Endothelial cell of umbilical vein (primary cell): ENCODE results near the gene FYN. TPM values are rescaled to one million over a fixed set of nuclear protein-coding genes. Genes with fewer than 3 reads are reported as not detected.

Experiments
- BruUV-seq: library from RNA; stranded (reverse); fragments of 400-500 nt; replicated peaks from 2 replicates; lab custom pipeline; 2021; lab: Mats Ljungman, UMichigan
- CTCF ChIA-PET: fragments of 300-600, 350-600 bp; sonication (Branson Sonifier 250); formaldehyde crosslinking; loops from one replicate; lab custom pipeline; 2021; ENCODE audit warnings: antibody characterized with exemption, inconsistent platforms; lab: Charles Lee
- POLR2A ChIA-PET: fragments of 300-600, 350-600 bp; sonication (Branson Sonifier 250); formaldehyde crosslinking; loops from one replicate; lab custom pipeline; 2021; ENCODE audit warnings: antibody characterized with exemption, inconsistent platforms; lab: Charles Lee
- DNase-seq: peaks from one replicate; pipeline ENCODE4 v3.0.0-alpha.2; 2011; ENCODE audit warnings: low read depth, low spot score
- FAIRE-seq: peaks from 2 replicates; lab custom pipeline; 2011; peaks lifted over from hg19 to GRCh38; lab: Jason Lieb, UNC
- H2AFZ ChIP-seq: 2 replicates; pipeline ENCODE4 v1.6.0; 2012; ENCODE audit warnings: low read depth, low read length, control low read depth, inconsistent platforms
- H3K27ac ChIP-seq: 2 replicates; pipeline ENCODE4 v1.5.1; 2011; ENCODE audit warnings: low read depth, mild to moderate bottlenecking, control low read depth, low read length, moderate library complexity; ENCODE audit not compliant: insufficient read depth
- H3K27me3 ChIP-seq, 2 experiments: 2 replicates each; pipeline versions ENCODE4 v1.6.0 to v1.6.1; 2011; ENCODE audit warnings: low read length in 2 of 2, mixed read lengths in 1 of 2; ENCODE audit not compliant: control insufficient read depth in 2 of 2, insufficient read depth in 2 of 2
- H3K36me3 ChIP-seq, 2 experiments: 2 replicates in 1 of 2; 3 replicates in 1 of 2; pipeline ENCODE4 v1.5.1; 2011; ENCODE audit warnings: low read length in 2 of 2, mild to moderate bottlenecking in 1 of 2, moderate library complexity in 1 of 2; ENCODE audit not compliant: control insufficient read depth in 2 of 2, insufficient read depth in 2 of 2; ENCODE audit errors: extremely low read depth in 1 of 2
- H3K4me1 ChIP-seq: 3 replicates; pipeline ENCODE4 v1.5.1; 2011; ENCODE audit warnings: mild to moderate bottlenecking, low read length; ENCODE audit not compliant: control insufficient read depth, insufficient read depth; ENCODE audit errors: extremely low read depth
- H3K4me2 ChIP-seq: 2 replicates; pipeline ENCODE4 v1.6.1; 2011; ENCODE audit warnings: low read length, control low read depth, mixed read lengths; ENCODE audit not compliant: insufficient read depth
- H3K4me3 ChIP-seq, 3 experiments: fragments of 200-600 bp in 1 of 3; sonication (generic), shearing (Covaris generic) in 1 of 3; replicated peaks in 1 of 3; 2 replicates each; pipeline ENCODE4 v1.5.1; 2011 to 2016; ENCODE audit warnings: control low read depth in 3 of 3, low read length in 3 of 3, mild to moderate bottlenecking in 2 of 3, inconsistent platforms in 1 of 3, low read depth in 1 of 3, moderate library complexity in 1 of 3; ENCODE audit not compliant: insufficient read depth in 1 of 3
- H3K79me2 ChIP-seq: 2 replicates; pipeline ENCODE4 v1.6.0; 2012; ENCODE audit warnings: low read length, inconsistent platforms; ENCODE audit not compliant: control insufficient read depth, insufficient read depth
- H3K9ac ChIP-seq: replicated peaks from 2 replicates; pipeline ENCODE3; 2011; ENCODE audit warnings: low read length, control low read depth; ENCODE audit not compliant: insufficient read depth; ENCODE audit errors: extremely low read depth
- H3K9me1 ChIP-seq: replicated peaks from 3 replicates; pipeline ENCODE4 v1.6.0; 2011; ENCODE audit warnings: mild to moderate bottlenecking, low read length; ENCODE audit not compliant: control insufficient read depth, insufficient read depth; ENCODE audit errors: extremely low read depth
- H3K9me3 ChIP-seq: replicated peaks from 2 replicates; pipeline ENCODE4 v1.5.1; 2012; ENCODE audit warnings: low read length, inconsistent platforms; ENCODE audit not compliant: control insufficient read depth, insufficient read depth
- H4K20me1 ChIP-seq: replicated peaks from 2 replicates; pipeline ENCODE3; 2011; ENCODE audit warnings: mild to moderate bottlenecking, low read length; ENCODE audit not compliant: control insufficient read depth, insufficient read depth; ENCODE audit errors: extremely low read depth
- CTCF ChIP-seq, 2 donors: IDR thresholded peaks; 1 replicate in 1 of 2; 2 replicates in 1 of 2; pipeline ENCODE4 v1.5.1; 2011; ENCODE audit warnings: low read length in 2 of 2, mild to moderate bottlenecking in 2 of 2, moderate library complexity in 2 of 2, control low read depth in 1 of 2, inconsistent platforms in 1 of 2, low read depth in 1 of 2; ENCODE audit not compliant: insufficient read depth in 1 of 2; ENCODE audit errors: extremely low read depth in 1 of 2
- EZH2 ChIP-seq: IDR thresholded peaks from 2 replicates; pipeline ENCODE4 v1.6.1; 2012; ENCODE audit warnings: borderline replicate concordance, low read depth, mild to moderate bottlenecking, moderate library complexity, low read length, inconsistent platforms; ENCODE audit not compliant: severe bottlenecking
- FOS ChIP-seq: IDR thresholded peaks from 2 replicates; pipeline ENCODE4 v1.6.1; 2011; ENCODE audit warnings: mild to moderate bottlenecking, low read length, moderate library complexity, borderline replicate concordance; ENCODE audit not compliant: insufficient read depth
- GATA2 ChIP-seq: IDR thresholded peaks from 2 replicates; pipeline ENCODE4 v1.7.0; 2011; ENCODE audit warnings: low read depth, mild to moderate bottlenecking, moderate library complexity, mixed read lengths, low read length; ENCODE audit not compliant: insufficient read length, insufficient read depth
- JUN ChIP-seq: IDR thresholded peaks from 2 replicates; pipeline ENCODE4 v1.6.1; 2011; ENCODE audit warnings: borderline replicate concordance, low read depth; ENCODE audit not compliant: insufficient read length, insufficient read depth
- MAX ChIP-seq: IDR thresholded peaks from 2 replicates; pipeline ENCODE4 v1.6.1; 2011; ENCODE audit not compliant: insufficient read depth, insufficient read length
- MYC ChIP-seq: IDR thresholded peaks from one replicate; pipeline ENCODE4 v1.6.1; 2011; ENCODE audit warnings: mild to moderate bottlenecking, low read depth, low read length
- POLR2A ChIP-seq: IDR thresholded peaks from 2 replicates; pipeline ENCODE4 v1.6.1; 2012; ENCODE audit warnings: low read depth, mild to moderate bottlenecking, control low read depth, low read length
- POLR2AphosphoS5 ChIP-seq: IDR thresholded peaks from 2 replicates; pipeline ENCODE4 v1.6.1; 2012; ENCODE audit warnings: low read depth, mild to moderate bottlenecking, control low read depth, low read length, moderate library complexity; ENCODE audit not compliant: insufficient read depth
- dilution Hi-C: fragments of 300-500 bp; cut with MboI; formaldehyde crosslinking; loops from one replicate; pipeline ENCODE4 v1.15.0; 2019; ENCODE audit warnings: low sequenced_read_pairs; ENCODE audit not compliant: extremely low pct_ligation_motif_present
- intact Hi-C: fragments of 100-400 bp; cut with micrococcal nuclease; formaldehyde crosslinking; loops from one replicate; pipeline ENCODE4 v1.10.0; 2022
- polyA plus RNA-seq, 4 experiments: library from polyadenylated mRNA; depleted of rRNA in 3 of 4; stranded (reverse) in 3 of 4; unstranded in 1 of 4; fragments of >200 nt; gene quantifications; 2 replicates each; pipeline versions ENCODE4 v1.2.1 to v1.2.3, GENCODE V29; 2011 to 2012; ENCODE audit warnings: missing spikeins in 1 of 4
- total RNA-seq: library from RNA; stranded (reverse); gene quantifications from 2 replicates; pipeline ENCODE4 v1.2.3, GENCODE V29; 2021

FYN gene
- total and polyA plus RNA-seq, 2 donors (not counting 3 experiments of a cell fraction or from before 2014, with no cell fraction given) = 69.0 to 143 TPM

- no peak overlapping the region for H3K4me3 ChIP-seq
- H3K36me3 ChIP-seq = peaks cover 0 to 7% of the 10 kb centered on the region in 2 experiments
- intact Hi-C loops = loop anchor here (2.0 kb wide), 1 partner anchor 16 kb away; no protein-coding TSS in a partner anchor
- H3K9me3 ChIP-seq = no peaks in the 10 kb centered on the region
- no TSS peak for BruUV-seq
- no peaks in the 10 kb centered on the region for H4K20me1 ChIP-seq
- peak; percentile 33 for TF ChIP-seq FOS
- TF ChIP-seq MYC = no peak
- peak; percentile 22 for TF ChIP-seq JUN
- TF ChIP-seq POLR2AphosphoS5 = peak; percentile 39
- TF ChIP-seq CTCF (IDR thresholded peaks at IDR 0.05; ENCODE audit: extremely low read depth in 1 of 2, insufficient read depth in 1 of 2, low read depth in 1 of 2, low read length in 2 of 2) = no peak
- peak; percentile 64 for TF ChIP-seq GATA2
- no peak for TF ChIP-seq EZH2
- peak; percentile 28 for TF ChIP-seq POLR2A
- no peak for TF ChIP-seq MAX
- H3K4me1 ChIP-seq = peaks cover 27% of the 10 kb centered on the region
- peak overlapping the region; percentile 31 for H3K9ac ChIP-seq
- DNase-seq (peak; percentile 82), FAIRE-seq (peak; percentile 89)
- no peaks in the 10 kb centered on the region for H3K79me2 ChIP-seq
- no peaks in the 10 kb centered on the region for H3K9me1 ChIP-seq
- peak overlapping the region; percentile 9 for H3K4me2 ChIP-seq
- ChIA-PET CTCF (interaction anchor here (0.7 to 3.6 kb wide), 3 partner anchors 11 to 377 kb away, joined by 3 to 24 read pairs (median 4); no protein-coding TSS in a partner anchor), POLR2A (no interaction called here)
- no peak overlapping the region for H2AFZ ChIP-seq
- no peaks in the 10 kb centered on the region for H3K27me3 ChIP-seq
- dilution Hi-C loops = no loop called here
- peak overlapping the region; percentile 79 for H3K27ac ChIP-seq
Measured at GRCh38 chr6:111666847-111667246, 206.4 kb downstream of the FYN start.
